Fibroblast of villous mesenchyme (primary cell): ENCODE results near the gene TYRO3. TPM values are rescaled to one million over a fixed set of nuclear protein-coding genes. Genes with fewer than 3 reads are reported as not detected.

Experiments
- DNase-seq: peaks from one replicate; pipeline ENCODE4 v3.0.0-alpha.2; 2010; ENCODE audit warnings: low read depth
- H3K4me3 ChIP-seq: 2 replicates; pipeline ENCODE4 v1.5.1; 2011; ENCODE audit warnings: low read depth, mild to moderate bottlenecking, low read length
- total RNA-seq: library from RNA; depleted of rRNA; stranded (reverse); fragments of >200 nt; gene quantifications from 2 replicates; pipeline ENCODE4 v1.2.3, GENCODE V29; 2012
- TF ChIP-seq, protein P1 (sequence below): IDR thresholded peaks from 2 replicates; pipeline ENCODE4 v1.5.1; 2012; ENCODE audit warnings: low read depth, mild to moderate bottlenecking, low read length; ENCODE audit not compliant: insufficient read depth

TYRO3 gene
- total RNA-seq, 1 donor: 13.8 TPM

DNA sequence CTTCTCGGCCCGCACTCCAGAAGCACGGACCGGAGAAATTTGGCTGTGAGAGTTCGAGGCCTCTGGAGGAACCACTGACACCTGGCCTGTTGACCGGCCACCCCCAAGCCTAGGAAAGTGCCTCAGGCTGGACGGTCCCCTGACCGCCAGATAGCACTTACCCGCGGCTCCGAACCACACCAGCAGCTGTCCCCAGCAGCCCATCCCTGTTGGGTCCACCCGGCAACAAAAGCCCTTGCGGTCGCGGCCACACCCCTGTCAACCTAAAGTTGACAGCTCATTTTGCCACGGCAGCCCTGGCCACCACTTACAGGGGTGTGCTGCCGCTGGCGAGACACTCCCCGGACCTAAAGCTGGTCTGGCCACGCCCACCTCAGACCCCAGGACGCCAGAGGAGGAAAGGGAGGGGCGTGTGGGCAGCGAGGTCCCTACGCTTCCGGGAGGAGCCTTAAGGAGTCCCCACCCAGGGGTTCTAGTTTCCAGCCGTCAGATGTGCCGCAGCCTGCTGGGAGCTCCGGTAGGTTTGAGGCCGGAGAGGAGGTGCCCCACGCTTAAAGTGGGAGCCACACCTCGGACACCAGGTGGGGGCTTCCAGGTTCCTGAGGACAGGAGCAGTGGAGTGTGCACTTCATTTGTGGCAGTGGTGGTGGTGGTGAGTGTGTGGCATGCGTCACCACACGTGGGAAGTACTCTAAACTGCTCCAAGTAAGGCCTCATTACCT is 45.3 kb upstream of the TYRO3 start, which contains the start of gene LTK:
Gene LTK, minus strand, starts transcription at position 322 of the 722 bp plus-strand sequence. Its CDS starts 118 bp downstream, at position 204.
- TF ChIP-seq, protein P1, sequence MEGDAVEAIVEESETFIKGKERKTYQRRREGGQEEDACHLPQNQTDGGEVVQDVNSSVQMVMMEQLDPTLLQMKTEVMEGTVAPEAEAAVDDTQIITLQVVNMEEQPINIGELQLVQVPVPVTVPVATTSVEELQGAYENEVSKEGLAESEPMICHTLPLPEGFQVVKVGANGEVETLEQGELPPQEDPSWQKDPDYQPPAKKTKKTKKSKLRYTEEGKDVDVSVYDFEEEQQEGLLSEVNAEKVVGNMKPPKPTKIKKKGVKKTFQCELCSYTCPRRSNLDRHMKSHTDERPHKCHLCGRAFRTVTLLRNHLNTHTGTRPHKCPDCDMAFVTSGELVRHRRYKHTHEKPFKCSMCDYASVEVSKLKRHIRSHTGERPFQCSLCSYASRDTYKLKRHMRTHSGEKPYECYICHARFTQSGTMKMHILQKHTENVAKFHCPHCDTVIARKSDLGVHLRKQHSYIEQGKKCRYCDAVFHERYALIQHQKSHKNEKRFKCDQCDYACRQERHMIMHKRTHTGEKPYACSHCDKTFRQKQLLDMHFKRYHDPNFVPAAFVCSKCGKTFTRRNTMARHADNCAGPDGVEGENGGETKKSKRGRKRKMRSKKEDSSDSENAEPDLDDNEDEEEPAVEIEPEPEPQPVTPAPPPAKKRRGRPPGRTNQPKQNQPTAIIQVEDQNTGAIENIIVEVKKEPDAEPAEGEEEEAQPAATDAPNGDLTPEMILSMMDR: no peak
- H3K4me3 ChIP-seq: peak within 1 kb of the TSS; percentile 63
- peak; percentile 38 for DNase-seq

DNA sequence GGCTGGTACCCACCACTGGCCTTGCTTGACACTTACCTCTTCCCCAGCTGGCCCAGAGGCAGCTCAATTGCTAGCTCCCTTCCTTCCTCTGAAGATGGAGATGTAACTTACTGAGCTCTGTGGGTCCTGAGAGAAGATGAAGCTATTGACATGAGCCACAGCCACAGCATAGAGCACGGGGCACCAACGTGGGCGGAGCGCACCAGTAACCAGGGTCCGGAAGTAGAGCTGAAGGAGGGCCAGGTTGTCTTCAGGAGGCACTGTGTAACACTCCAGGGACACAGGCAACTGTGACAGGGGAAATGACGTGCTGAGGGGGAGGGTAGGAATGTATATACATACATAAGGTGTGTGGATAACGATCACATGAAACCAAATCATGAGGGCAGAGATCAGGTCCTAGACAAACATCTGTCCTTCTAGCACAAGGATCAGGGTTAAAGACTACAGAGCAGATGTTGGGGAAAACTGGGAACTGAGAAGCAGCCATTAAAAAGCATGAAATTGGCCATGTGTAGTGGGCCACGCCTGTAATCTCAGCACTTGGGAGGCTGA is 41.0 kb upstream of the TYRO3 start:
- TF ChIP-seq, protein P1: no peak
- H3K4me3 ChIP-seq: no peak overlapping the region
- no peak for DNase-seq

DNA sequence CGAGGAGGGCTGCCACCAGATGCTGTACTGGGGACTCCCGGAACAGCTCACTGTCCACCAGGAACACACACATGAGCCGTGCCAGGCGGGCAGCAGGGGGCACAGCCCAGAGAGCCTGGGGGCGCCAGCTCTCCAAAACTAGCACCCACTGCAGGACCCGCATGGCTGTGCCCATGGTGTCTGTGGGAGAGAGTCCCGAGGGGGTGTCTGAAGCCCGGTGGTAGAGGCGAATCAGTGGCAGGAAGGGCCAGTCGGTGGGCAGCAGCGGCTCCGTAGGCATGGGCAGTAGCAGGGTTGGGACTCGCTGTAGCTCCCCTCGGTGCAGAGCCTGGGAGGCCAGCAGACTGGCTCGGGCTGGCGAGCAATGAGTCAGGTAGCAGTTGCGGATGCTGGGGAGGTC is 38.4 kb upstream of the TYRO3 start:
- DNase-seq: no peak
- no peak overlapping the region for H3K4me3 ChIP-seq

DNA sequence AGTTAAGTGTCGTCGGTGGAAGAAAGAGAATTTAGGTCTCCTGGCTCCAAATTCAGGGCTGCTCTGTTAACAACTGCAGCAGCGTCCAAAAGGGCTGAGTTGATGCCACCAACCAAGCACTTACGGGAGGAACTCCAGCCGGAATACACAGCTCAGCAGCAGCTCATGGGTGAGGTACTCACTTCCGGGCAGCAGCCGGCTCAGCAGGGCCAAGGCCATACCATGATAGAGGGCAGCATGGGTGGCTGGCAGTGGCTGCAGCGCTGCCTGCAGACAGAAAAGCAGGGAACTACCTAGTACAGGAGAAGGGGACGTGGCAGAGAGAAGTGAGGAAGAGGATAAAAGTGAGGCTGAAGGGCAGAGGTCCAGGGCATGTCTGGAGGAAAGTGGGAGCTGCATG is 37.4 kb upstream of the TYRO3 start:
- TF ChIP-seq, protein P1: no peak
- H3K4me3 ChIP-seq: no peak overlapping the region
- DNase-seq: no peak

More for the DNA sequence above, 38.4 kb upstream of the TYRO3 start:
- TF ChIP-seq, protein P1: no peak

DNA sequence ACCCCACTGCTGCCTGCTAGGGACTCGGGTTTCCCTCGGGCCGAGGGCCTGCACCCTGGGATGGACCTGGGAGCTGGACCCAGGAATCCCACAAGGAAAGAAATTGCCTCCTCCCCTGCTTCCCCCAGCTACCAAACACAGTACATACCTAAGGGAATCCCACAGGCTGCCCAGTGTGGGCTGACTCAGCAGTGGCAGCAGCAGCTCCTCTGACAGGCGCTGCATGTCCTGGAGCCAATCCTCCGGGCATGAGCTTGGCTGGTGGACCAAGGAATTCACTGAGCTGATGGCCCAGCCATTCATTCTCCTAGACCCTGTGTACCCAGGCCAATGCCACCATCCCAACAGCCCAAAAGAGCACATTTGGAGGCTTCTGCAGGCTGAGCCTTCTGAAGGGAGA is 35.9 kb upstream of the TYRO3 start:
- no peak overlapping the region for H3K4me3 ChIP-seq
- TF ChIP-seq, protein P1: no peak
- no peak for DNase-seq

DNA sequence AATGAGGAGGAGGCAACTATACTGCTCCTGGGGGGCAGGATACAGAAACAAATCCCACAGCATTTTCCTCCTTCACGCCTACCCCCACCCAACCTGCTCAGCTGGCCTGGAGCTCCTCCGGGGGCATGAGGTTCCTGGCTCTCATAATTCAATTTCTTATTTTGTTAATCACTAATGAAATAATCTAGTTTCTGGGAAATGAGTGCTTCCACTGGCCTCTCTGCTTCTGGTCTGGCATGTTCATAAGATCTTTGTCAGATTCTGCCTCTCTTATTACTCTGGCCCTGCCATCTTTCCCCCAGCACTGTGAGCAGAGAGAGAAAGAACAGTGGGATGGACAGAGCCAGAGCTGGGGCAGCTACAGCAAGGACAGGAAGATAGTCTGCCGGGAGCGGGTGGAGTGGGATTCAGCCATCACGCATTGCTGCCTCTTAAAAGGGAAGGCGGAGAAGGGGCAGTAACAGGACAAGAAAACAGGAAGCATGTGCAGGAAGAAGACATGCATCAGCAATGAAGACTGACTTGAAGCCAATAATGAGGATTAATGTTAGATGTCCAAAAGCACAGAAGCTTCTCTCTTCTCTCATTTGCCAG is 28.6 kb upstream of the TYRO3 start:
- no peak overlapping the region for H3K4me3 ChIP-seq
- TF ChIP-seq, protein P1: no peak
- no peak for DNase-seq

DNA sequence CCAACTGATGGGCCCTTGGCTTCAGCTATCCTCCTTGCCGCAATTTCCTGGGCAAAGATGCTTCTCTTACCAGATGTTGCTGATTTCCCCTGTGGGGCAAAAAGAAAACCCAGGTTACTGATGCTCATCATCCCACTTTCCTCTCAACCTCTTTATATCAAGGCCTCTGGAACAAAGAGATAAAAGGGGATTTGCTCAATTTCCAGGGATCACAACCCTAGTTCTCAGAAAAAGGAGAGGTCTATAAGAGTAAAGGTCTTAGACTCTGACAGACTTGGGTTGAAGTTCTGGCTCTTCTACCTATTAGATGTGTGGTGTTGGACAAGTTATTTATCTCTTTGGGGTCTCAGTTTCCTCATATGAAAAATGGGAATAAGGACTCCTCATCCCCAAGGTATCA is 23.5 kb upstream of the TYRO3 start:
- no peak for DNase-seq
- TF ChIP-seq, protein P1: no peak
- H3K4me3 ChIP-seq: no peak overlapping the region
